22Rv1 (cell line): Measurements from ENCODE around the gene CNRIP1.

Source experiments
- H3K27ac ChIP-seq: fragments of 450-650 bp; 2 replicates; pipeline ENCODE4 v1.5.1; 2017
- ZFX ChIP-seq: fragments of 450-650 bp; IDR thresholded peaks from 2 replicates; pipeline ENCODE4 v1.6.1; 2017; ENCODE audit warnings: antibody characterized with exemption, borderline replicate concordance
- TF ChIP-seq, protein P1 (sequence below): fragments of 450-650 bp; IDR thresholded peaks from 2 replicates; pipeline ENCODE4 v1.5.1; 2017; ENCODE audit warnings: mild to moderate bottlenecking

CNRIP1 gene

DNA sequence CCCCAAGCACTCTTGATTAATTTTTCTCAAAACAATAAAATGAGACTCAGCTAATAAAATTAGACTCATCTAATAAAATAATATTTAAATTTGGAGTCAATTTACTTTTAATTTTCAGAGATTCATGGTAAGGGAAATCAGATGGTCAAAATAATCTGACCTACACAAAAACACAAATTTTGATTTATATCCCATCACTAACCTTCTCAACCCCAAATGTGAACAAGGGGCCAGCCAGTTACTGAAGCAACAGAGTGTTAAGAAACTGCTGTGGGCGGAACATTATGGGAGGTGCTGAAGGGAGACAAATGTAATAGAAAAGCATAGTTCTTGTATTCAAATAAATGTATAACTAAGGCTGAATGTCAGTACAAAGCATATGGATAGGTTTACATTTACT lies 39.0 kb downstream of the CNRIP1 start:
- TF ChIP-seq, protein P1, sequence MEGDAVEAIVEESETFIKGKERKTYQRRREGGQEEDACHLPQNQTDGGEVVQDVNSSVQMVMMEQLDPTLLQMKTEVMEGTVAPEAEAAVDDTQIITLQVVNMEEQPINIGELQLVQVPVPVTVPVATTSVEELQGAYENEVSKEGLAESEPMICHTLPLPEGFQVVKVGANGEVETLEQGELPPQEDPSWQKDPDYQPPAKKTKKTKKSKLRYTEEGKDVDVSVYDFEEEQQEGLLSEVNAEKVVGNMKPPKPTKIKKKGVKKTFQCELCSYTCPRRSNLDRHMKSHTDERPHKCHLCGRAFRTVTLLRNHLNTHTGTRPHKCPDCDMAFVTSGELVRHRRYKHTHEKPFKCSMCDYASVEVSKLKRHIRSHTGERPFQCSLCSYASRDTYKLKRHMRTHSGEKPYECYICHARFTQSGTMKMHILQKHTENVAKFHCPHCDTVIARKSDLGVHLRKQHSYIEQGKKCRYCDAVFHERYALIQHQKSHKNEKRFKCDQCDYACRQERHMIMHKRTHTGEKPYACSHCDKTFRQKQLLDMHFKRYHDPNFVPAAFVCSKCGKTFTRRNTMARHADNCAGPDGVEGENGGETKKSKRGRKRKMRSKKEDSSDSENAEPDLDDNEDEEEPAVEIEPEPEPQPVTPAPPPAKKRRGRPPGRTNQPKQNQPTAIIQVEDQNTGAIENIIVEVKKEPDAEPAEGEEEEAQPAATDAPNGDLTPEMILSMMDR: no peak
- no peak for TF ChIP-seq ZFX

DNA sequence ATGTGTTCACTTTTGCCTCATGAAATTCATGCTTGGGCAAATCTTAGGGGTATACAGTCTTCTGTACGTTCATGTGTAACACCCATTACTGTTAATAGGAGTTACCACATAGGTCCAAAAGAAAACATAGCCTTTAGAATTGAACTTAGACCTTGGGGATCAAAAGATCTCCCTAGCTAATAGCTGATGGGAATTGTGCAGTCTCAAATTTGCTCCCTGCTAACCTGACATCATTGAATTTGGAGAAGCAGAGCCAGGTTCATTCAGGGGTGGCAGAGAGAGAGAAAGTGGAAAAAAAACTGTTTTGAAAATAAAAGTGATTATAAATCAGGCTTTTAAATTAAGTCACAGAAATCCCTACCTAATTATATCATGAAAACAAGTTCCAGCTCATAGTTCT lies 39.4 kb downstream of the CNRIP1 start:
- TF ChIP-seq, protein P1: no peak
- no peak for TF ChIP-seq ZFX
- H3K27ac ChIP-seq: no peak overlapping the region

More for the DNA sequence above, 39.0 kb downstream of the CNRIP1 start:
- no peak overlapping the region for H3K27ac ChIP-seq

GRCh38 chr2:68279691-68280090 lies 40.1 kb downstream of the CNRIP1 start:
- peak overlapping the region; percentile 12; the same call in 1 of the 2 replicates for H3K27ac ChIP-seq
- no peak for TF ChIP-seq ZFX
- TF ChIP-seq, protein P1: no peak

DNA sequence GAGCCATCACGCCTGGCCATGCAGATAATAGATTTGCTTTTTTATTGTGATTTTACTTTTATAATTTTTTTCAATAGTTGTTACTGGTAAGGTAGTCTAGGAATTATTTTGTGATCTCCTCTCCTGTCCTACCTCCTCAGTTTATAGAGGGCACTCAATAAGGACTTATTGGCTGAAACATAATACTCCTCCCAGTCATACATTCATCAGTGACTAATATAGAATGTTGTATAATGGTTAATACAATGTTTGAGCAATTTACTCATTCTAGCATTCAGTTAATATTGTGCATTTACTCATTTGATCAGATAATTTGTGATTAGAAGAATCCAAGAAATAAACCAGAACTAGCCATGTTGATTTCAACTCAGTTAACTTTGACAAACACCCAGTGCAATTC lies 41.6 kb downstream of the CNRIP1 start:
- H3K27ac ChIP-seq: no peak overlapping the region
- no peak for TF ChIP-seq ZFX
- TF ChIP-seq, protein P1: no peak

DNA sequence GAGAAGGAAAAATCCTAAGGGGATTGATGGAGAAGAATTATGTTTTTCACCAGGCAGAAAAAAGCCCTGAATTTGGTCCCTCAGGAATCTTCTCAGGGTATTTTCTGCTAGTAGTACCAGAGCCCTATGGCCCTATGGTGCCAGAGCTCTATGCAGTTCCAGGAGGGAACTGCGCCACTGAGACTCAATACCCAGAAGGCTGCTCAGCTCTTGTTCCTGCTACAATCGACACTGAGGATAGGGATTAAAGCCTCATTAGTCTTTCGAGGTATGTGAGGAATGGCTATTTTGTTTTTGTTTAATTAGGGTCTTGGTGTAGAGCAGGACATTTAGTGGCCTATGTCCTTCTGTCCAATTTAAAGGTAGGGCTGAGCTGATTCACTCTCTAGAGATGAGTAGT lies 45.7 kb downstream of the CNRIP1 start:
- TF ChIP-seq ZFX: no peak
- TF ChIP-seq, protein P1: no peak
- no peak overlapping the region for H3K27ac ChIP-seq

DNA sequence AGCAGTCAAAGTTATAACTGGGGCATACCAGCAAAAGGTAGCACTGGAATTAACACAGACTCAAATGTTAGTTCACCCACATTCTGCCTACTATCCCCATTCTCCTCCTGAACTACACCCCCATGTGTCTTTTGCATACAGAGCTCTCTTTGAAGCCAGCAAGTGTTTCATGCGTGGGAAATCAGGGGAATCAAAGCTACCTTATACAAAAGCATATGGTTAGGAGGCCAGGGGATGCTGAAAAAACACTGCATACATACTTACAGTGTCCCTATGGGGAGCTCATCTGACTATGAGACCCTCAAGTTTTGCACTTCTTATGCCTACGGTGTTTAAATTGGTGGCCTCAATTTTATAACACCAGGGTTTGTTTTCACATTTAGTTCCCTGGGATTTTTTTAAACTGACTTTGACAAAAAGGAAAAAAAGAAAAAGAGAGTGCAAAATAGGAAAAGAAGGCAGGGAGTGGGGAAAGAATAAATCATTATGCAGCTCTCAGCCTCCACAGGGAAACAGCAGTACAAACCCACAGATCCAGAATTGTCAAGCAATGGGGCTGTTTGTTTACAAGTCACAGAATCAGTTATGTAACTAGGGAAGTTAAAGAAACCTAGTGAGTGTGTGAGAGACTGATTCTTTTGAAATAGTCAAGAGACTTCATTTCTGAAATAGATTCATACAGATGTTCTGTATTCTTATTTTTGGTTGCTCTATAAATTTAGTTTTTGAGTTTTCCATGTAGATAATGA lies 47.3 kb downstream of the CNRIP1 start:
- no peak overlapping the region for H3K27ac ChIP-seq

DNA sequence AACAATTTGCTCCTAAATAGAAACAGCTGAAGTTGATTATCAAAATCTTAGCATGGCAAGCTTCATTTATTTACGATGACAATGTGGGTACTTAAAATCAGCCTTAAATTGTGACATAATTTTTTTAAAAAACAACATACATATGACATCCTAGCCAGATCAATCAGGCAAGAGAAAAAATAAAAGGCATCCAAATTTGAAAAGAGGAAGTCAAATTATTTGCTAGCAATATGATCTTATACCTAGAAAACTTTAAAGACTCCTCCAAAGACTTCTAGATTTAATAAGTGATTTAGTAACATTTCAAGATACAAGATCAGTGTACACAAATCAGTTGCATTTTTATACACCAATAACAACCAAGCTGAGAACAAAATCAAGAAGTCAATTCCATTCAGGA lies 53.1 kb downstream of the CNRIP1 start:
- no peak overlapping the region for H3K27ac ChIP-seq
- TF ChIP-seq ZFX: no peak
- TF ChIP-seq, protein P1: no peak

More for the DNA sequence above, 47.3 kb downstream of the CNRIP1 start:
- no peak for TF ChIP-seq ZFX
- TF ChIP-seq, protein P1: no peak
